Stimulated activated CD4-positive, alpha-beta T cell treated with anti-CD3 and anti-CD28 coated beads, Interleukin-1b, Interleukin-23, amount 100 ng/mL, for 1 hour (primary cell): Measurements from ENCODE around the gene ART1.

Experiments used
- DNase-seq, 2 donors: peaks; one replicate each; pipeline ENCODE4 v3.0.0-alpha.2; 2020; ENCODE audit warnings: low read depth in 2 of 2

The ART1 gene

GRCh38 chr11:3666023-3666530 lies 21.1 kb downstream of the ART1 start:
- DNase-seq = no peak

DNA sequence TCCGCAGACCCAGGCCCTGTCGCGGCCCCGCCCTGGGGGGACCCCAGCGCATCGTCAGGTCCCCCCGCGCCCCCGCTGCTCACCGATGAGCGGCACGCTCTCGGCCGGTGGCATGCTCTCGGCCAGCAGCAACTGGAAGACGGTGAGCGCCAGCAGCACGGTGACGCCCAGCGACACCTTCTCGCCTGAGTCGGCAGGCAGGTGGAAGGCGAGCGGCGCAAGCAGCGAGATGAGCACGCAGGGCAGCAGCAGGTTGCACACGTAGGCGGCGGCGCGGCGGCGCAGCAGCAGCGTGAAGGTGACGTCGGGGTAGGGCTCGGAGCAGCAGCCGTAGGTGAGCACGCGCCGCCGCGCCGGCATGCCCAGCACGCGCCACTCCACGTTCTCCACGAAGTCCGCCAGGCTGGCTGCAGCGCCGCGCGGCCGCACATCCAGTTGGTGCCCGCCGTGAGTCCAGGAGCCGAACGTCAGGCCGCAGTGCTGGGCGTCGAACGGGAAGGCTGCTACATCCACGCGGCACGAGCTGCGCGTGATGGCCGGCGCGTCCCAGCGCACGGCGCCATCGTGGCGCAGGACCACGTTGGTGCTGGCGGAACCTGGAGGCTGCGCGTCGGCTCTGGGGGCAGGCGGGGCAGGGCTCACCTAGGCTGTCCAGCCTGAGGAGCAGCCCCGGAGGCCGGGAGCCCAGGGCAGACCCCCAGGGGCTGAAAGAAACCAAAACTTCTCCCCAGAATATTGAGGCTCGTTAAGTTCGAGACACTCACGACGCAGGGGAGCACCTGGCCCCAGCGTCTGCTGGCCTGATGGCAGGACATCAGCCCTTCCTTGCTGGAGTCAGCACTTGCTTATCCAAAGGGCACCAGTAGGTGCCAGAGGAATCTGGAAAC lies 22.5 kb downstream of the ART1 start:
- DNase-seq = no peak

- no peak for DNase-seq
Measured at GRCh38 chr11:3669128-3669527, 24.2 kb downstream of the ART1 start.

GRCh38 chr11:3669742-3670183 lies 24.8 kb downstream of the ART1 start:
- no peak for DNase-seq

- no peak for DNase-seq
Measured at GRCh38 chr11:3671334-3672254, 26.7 kb downstream of the ART1 start, which contains the start of gene CHRNA10. Gene CHRNA10, minus strand, starts transcription at chr11:3671384. Its CDS starts 72 bp downstream, at chr11:3671312.

- DNase-seq = no peak
Measured at GRCh38 chr11:3674189-3674588, 29.3 kb downstream of the ART1 start.

GRCh38 chr11:3675971-3676370 lies 31.0 kb downstream of the ART1 start:
- DNase-seq = no peak

GRCh38 chr11:3679077-3679476 lies 34.1 kb downstream of the ART1 start:
- DNase-seq = no peak

- no peak for DNase-seq
Measured at GRCh38 chr11:3683039-3683438, 38.1 kb downstream of the ART1 start.

- no peak for DNase-seq
Measured at GRCh38 chr11:3684129-3684818, 39.3 kb downstream of the ART1 start.

DNA sequence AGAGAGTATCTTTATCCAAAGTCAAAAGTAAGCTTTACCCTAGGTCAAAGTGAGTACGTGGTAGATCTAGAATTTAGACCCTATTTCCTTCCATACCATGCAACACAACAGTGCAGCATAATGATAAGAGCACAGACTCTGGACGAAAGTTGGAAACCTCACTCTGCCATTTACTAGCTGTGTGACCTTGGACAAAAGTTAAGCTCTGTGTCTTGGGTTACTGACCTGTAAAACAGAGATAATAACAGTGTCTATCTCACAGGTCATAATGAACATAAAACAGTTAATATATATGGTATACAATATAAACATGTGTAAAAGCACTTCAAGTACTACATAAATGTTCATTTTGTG lies 39.9 kb downstream of the ART1 start:
- no peak for DNase-seq

- no peak for DNase-seq
Measured at GRCh38 chr11:3685923-3686322, 41.0 kb downstream of the ART1 start.

DNA sequence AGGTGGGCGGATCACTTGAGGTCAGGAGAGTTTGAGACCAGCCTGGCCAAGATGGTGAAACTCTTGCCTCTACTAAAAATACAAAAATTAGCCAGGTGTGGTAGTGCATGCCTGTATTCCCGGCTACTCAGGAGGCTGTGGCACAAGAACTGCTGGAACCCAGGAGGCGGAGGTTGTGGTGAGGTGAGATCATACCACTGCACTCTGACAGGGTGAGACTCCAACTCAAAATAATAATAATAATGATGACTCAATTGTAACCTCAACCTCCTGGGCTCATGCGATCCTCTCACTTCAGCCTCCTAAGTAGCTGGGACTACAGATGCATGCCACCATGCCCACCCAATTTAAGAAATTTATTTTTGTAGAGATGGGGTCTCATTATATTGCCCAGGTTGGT lies 41.8 kb downstream of the ART1 start:
- no peak for DNase-seq

GRCh38 chr11:3700410-3700809 lies 55.5 kb downstream of the ART1 start:
- no peak for DNase-seq

DNA sequence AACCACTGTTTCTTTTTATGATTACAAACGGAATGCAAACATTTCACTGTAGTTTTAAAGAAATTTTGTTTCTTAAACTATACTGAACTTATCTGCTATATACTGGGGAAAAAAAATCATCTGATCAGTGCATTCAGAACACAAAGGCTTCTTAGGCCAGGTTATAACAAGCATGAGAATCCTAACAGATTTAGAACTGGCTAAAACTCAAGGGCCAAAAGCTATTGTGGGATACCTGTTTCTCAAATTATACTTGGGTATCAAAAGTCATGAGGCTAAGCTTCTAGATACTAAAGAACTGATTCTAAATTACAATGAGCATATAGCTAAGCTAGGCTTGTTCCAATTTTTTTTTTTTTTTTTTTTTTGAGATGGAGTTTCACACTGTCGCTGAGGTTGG lies 56.0 kb downstream of the ART1 start:
- DNase-seq = no peak

DNA sequence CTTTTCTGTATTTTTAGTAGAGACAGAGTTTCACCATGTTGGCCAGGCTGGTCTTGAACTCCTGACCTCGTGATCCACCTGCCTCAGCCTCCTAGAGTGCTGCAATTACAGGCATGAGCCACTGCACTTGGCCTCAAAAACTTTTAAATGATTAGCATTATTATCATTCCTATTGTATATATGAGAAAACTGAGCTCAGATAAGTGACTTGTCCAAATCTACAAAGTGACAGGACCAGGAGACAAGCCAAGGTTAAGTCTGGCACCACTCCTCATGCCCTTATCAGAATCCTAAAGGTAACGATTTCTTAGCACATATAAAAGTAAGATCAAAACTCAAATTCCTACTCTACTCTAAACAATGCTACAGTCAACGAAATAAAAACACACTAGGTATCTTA lies 58.5 kb downstream of the ART1 start:
- DNase-seq = no peak

DNA sequence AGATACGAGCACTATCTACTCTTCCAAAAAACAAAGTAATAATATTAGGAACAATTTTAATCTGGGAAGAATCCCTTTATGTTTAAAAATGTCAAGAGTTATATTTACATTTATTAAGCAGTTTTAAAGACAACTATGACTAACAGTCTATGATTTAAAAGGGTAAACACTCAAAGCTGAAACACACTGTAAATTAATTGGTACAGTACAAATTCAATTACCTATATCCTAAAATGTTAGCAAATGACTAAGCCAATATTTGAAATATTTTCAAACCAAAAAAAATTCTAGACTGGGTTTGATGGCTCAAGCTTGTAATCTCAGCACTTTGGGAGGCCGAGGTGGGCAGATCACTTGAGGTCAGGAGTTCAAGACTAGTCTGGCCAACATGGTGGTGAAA lies 62.2 kb downstream of the ART1 start:
- no peak for DNase-seq

- no peak for DNase-seq
Measured at GRCh38 chr11:3709977-3710376, 65.0 kb downstream of the ART1 start.

- DNase-seq = no peak
Measured at GRCh38 chr11:3710485-3711259, 65.7 kb downstream of the ART1 start.

DNA sequence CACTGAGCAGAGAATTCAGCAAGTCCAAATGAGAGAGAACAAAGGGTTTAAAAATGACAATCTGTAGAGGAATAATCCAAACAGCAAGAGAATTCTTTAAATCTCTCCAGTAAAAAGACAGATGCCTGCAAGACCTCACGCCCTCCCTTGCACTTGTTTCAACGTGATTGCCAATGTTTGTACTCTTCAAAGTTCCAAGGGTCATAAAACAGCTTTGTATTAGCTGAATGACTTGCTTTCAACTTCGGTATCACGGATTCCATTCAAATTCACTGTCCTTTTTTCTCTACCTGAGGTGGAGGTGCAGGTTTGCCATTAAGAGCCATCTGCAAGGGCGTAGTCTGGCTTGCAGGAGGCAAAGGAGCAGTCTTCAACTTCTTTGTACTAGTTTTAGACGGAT lies 67.3 kb downstream of the ART1 start:
- no peak for DNase-seq
